Panc1 (cell line): ENCODE results near the gene MID1IP1. TPM values are rescaled to one million over a fixed set of nuclear protein-coding genes. Genes with fewer than 3 reads are reported as not detected.
A peak's percentile ranks its signal among the peaks of the same experiment; 100 is the strongest.

Experiments used
- ATAC-seq: fragments of 200-7000 bp; cut with Tn5 transposase; 2 replicates; pipeline ENCODE4 v1.9.1; 2020; ENCODE audit warnings: mild to moderate bottlenecking, moderate library complexity
- BruUV-seq: library from RNA; stranded (reverse); fragments of 400-500 nt; replicated peaks from 2 replicates; lab custom pipeline; 2021; lab: Mats Ljungman, UMichigan
- CTCF ChIA-PET: fragments of 300-600 bp; sonication (Branson Sonifier 250); formaldehyde crosslinking; loops from one replicate; lab custom pipeline; 2022; ENCODE audit warnings: antibody characterized with exemption; lab: Charles Lee
- POLR2A ChIA-PET: fragments of 300-600 bp; sonication (Branson Sonifier 250); formaldehyde crosslinking; loops from one replicate; lab custom pipeline; 2022; ENCODE audit warnings: antibody characterized with exemption; lab: Charles Lee
- DNase-seq: peaks from one replicate; pipeline ENCODE4 v3.0.0-alpha.2; 2010; ENCODE audit warnings: low read depth, low spot score
- H3K27ac ChIP-seq: 2 replicates; pipeline ENCODE4 v1.5.1; 2011; ENCODE audit warnings: mild to moderate bottlenecking, low read length, inconsistent platforms
- H3K27me3 ChIP-seq: fragments of 200-500 bp; sonication (Bioruptor generic); 2 replicates; pipeline ENCODE4 v1.6.0; 2014; ENCODE audit warnings: low read length, inconsistent platforms; ENCODE audit not compliant: control insufficient read depth, insufficient read depth
- H3K36me3 ChIP-seq: fragments of 200-500 bp; sonication (Bioruptor generic); 2 replicates; pipeline ENCODE4 v1.5.1; 2014; ENCODE audit warnings: inconsistent platforms, mild to moderate bottlenecking, low read length, moderate library complexity; ENCODE audit not compliant: control insufficient read depth, insufficient read depth
- H3K4me1 ChIP-seq: 2 replicates; pipeline ENCODE4 v1.5.1; 2011; ENCODE audit warnings: inconsistent platforms, mild to moderate bottlenecking, low read length, moderate library complexity; ENCODE audit not compliant: control insufficient read depth, insufficient read depth
- H3K4me3 ChIP-seq, 2 experiments: 2 replicates each; pipeline ENCODE4 v1.5.1; 2011 to 2012; ENCODE audit warnings: low read depth in 2 of 2, low read length in 2 of 2, mild to moderate bottlenecking in 2 of 2, inconsistent platforms in 1 of 2, moderate library complexity in 1 of 2
- H3K9me3 ChIP-seq: fragments of 200-500 bp; sonication (Bioruptor generic); 2 replicates; pipeline ENCODE4 v1.5.1; 2014; ENCODE audit warnings: low read depth, mild to moderate bottlenecking, inconsistent platforms, low read length, moderate library complexity; ENCODE audit not compliant: control insufficient read depth, insufficient read depth
- CTCF ChIP-seq: fragments of 450-650 bp; IDR thresholded peaks from 2 replicates; pipeline ENCODE4 v1.5.1; 2017; ENCODE audit warnings: mild to moderate bottlenecking
- POLR2AphosphoS5 ChIP-seq: IDR thresholded peaks from 2 replicates; pipeline ENCODE4 v1.6.1; 2012; ENCODE audit warnings: mild to moderate bottlenecking, low read depth, low read length, moderate library complexity
- REST ChIP-seq, 2 experiments: IDR thresholded peaks; 2 replicates each; pipeline ENCODE4 v1.6.1; 2011 to 2012; ENCODE audit warnings: low read depth in 2 of 2, control low read depth in 1 of 2, low read length in 1 of 2, mild to moderate bottlenecking in 1 of 2, moderate library complexity in 1 of 2; ENCODE audit not compliant: insufficient read depth in 1 of 2
- SIN3A ChIP-seq: IDR thresholded peaks from 2 replicates; pipeline ENCODE4 v1.6.1; 2012; ENCODE audit warnings: low read depth, mild to moderate bottlenecking, low read length, moderate library complexity, borderline replicate concordance; ENCODE audit not compliant: insufficient read depth
- TCF7L2 ChIP-seq: IDR thresholded peaks from 2 replicates; pipeline ENCODE4 v1.6.1; 2011; ENCODE audit warnings: mild to moderate bottlenecking, low read depth, low read length, inconsistent platforms
- in situ Hi-C: cut with HindIII; loops from 2 replicates; pipeline ENCODE4 v1.10.0; 2016; ENCODE audit warnings: low sequenced_read_pairs, low pct_unique_long_range_greater_than_20kb
- intact Hi-C: fragments of 100-400 bp; cut with micrococcal nuclease; formaldehyde crosslinking; loops from one replicate; pipeline ENCODE4 v1.10.0; 2022; ENCODE audit not compliant: unreplicated experiment
- total RNA-seq: library from RNA; stranded (reverse); gene quantifications from one replicate; pipeline ENCODE4 v1.2.1, GENCODE V29; 2021; ENCODE audit not compliant: unreplicated experiment

MID1IP1 gene
- total RNA-seq, 1 experiment from 2014 or later, result 14.0 TPM

GRCh38 chrX:38768079-38768478, 33.2 kb upstream of the MID1IP1 start:
- POLR2A ChIA-PET, result no interaction called here
- CTCF ChIA-PET, result interaction anchor here (0.6 kb wide), 1 partner anchor 325 kb away, joined by 8 read pairs; no protein-coding TSS in a partner anchor
- H3K27ac ChIP-seq, result no peak overlapping the region
- DNase-seq (peak; percentile 1), ATAC-seq (no peak)
- no peak for TF ChIP-seq REST (IDR thresholded peaks at IDR 0.05; ENCODE audit: insufficient read depth in 1 of 2, low read depth in 2 of 2, low read length in 1 of 2)
- no peak for TF ChIP-seq TCF7L2
- peak; percentile 23; the same call in 1 of the 2 replicates for TF ChIP-seq CTCF
- TF ChIP-seq SIN3A, result no peak
- BruUV-seq, result no TSS peak
- no peaks in the 10 kb centered on the region for H3K27me3 ChIP-seq
- H3K4me1 ChIP-seq, result no peaks in the 10 kb centered on the region
- H3K36me3 ChIP-seq, result no peaks in the 10 kb centered on the region
- no peaks in the 10 kb centered on the region for H3K9me3 ChIP-seq
- no peak overlapping the region for H3K4me3 ChIP-seq
- intact Hi-C loops, result no loop called here
- in situ Hi-C loops, result no loop called here

- no peak overlapping the region for H3K4me3 ChIP-seq
- BruUV-seq, result no TSS peak
- H3K36me3 ChIP-seq, result no peaks in the 10 kb centered on the region
- POLR2A ChIA-PET, result no interaction called here
- CTCF ChIA-PET, result no interaction called here
- intact Hi-C loops (no loop called here), in situ Hi-C loops (no loop called here)
- no peak for DNase-seq
- TF ChIP-seq REST (IDR thresholded peaks at IDR 0.05; ENCODE audit: insufficient read depth in 1 of 2, low read depth in 2 of 2, low read length in 1 of 2) (no peak), POLR2AphosphoS5 (no peak), SIN3A (no peak), CTCF (no peak), TCF7L2 (no peak)
- no peak overlapping the region for H3K27ac ChIP-seq
- no peaks in the 10 kb centered on the region for H3K27me3 ChIP-seq
- no peaks in the 10 kb centered on the region for H3K4me1 ChIP-seq
- no peaks in the 10 kb centered on the region for H3K9me3 ChIP-seq
- no peak for ATAC-seq
Measured at GRCh38 chrX:38770152-38770551, 31.1 kb upstream of the MID1IP1 start.
